CD4-positive, alpha-beta T cell (primary cell): ENCODE results near the gene TEX54. TPM values are rescaled to one million over a fixed set of nuclear protein-coding genes. Genes with fewer than 3 reads are reported as not detected.
A peak's percentile ranks its signal among the peaks of the same experiment; 100 is the strongest.

Experiments used
- ATAC-seq: fragments of 200-7000 bp; cut with Tn5 transposase; one replicate; pipeline ENCODE4 v1.10.0; 2022; ENCODE audit warnings: mild to moderate bottlenecking; ENCODE audit not compliant: poor library complexity
- CTCF ChIA-PET: fragments of 350-600 bp; sonication (Branson Sonifier 250); formaldehyde crosslinking; loops from one replicate; lab custom pipeline; 2021; ENCODE audit warnings: antibody characterized with exemption, inconsistent platforms; lab: Charles Lee
- POLR2A ChIA-PET: fragments of 350-600 bp; sonication (Branson Sonifier 250); formaldehyde crosslinking; loops from one replicate; lab custom pipeline; 2021; ENCODE audit warnings: antibody characterized with exemption, inconsistent platforms; lab: Charles Lee
- DNase-seq, 14 experiments: peaks; one replicate each; pipeline ENCODE4 v3.0.0-alpha.2; 2013 to 2020; ENCODE audit warnings: mixed read lengths in 2 of 14
- H3K27ac ChIP-seq, 2 donors: one replicate each; pipeline versions ENCODE4 v1.5.1 to v1.7.0; 2013; ENCODE audit warnings: low read length in 2 of 2, low read depth in 1 of 2, mild to moderate bottlenecking in 1 of 2
- H3K27me3 ChIP-seq, 2 experiments: 1 replicate in 1 of 2; 2 replicates in 1 of 2; pipeline versions ENCODE4 v1.6.1 to v1.7.0; 2013; ENCODE audit warnings: low read length in 2 of 2, control low read depth in 1 of 2, mild to moderate bottlenecking in 1 of 2, moderate library complexity in 1 of 2; ENCODE audit not compliant: insufficient read depth in 2 of 2, control insufficient read depth in 1 of 2
- H3K36me3 ChIP-seq: one replicate; pipeline ENCODE4 v1.6.1; 2013; ENCODE audit warnings: low read length, control low read depth; ENCODE audit not compliant: insufficient read depth
- H3K4me1 ChIP-seq: one replicate; pipeline ENCODE4 v1.6.1; 2013; ENCODE audit warnings: low read length, control low read depth; ENCODE audit not compliant: insufficient read depth
- H3K4me3 ChIP-seq: one replicate; pipeline ENCODE4 v1.5.1; 2013; ENCODE audit warnings: mild to moderate bottlenecking, low read length, moderate library complexity
- H3K9me3 ChIP-seq, 2 experiments: 1 replicate in 1 of 2; 2 replicates in 1 of 2; pipeline versions ENCODE4 v1.6.1 to v1.7.0; 2013; ENCODE audit warnings: low read length in 2 of 2, mild to moderate bottlenecking in 2 of 2, control low read depth in 1 of 2, moderate library complexity in 1 of 2; ENCODE audit not compliant: control insufficient read depth in 1 of 2, insufficient read depth in 1 of 2
- H3K27ac Mint-ChIP-seq: one replicate; pipeline ENCODE4 v1.8.0; 2020; ENCODE audit warnings: mixed read lengths
- H3K27me3 Mint-ChIP-seq: one replicate; pipeline ENCODE4 v1.8.0; 2021; ENCODE audit warnings: mixed read lengths
- H3K36me3 Mint-ChIP-seq: one replicate; pipeline ENCODE4 v1.8.0; 2021; ENCODE audit warnings: low read depth, mixed read lengths
- H3K4me1 Mint-ChIP-seq: one replicate; pipeline ENCODE4 v1.8.0; 2021; ENCODE audit warnings: low read depth, mixed read lengths
- H3K4me3 Mint-ChIP-seq: one replicate; pipeline ENCODE4 v1.8.0; 2020; ENCODE audit warnings: mild to moderate bottlenecking, mixed read lengths
- H3K9me3 Mint-ChIP-seq: one replicate; pipeline ENCODE4 v1.8.0; 2020; ENCODE audit warnings: mixed read lengths
- intact Hi-C, 2 experiments: fragments of 100-400 bp; cut with DNase I in 1 of 2; cut with micrococcal nuclease in 1 of 2; formaldehyde crosslinking; loops; one replicate each; pipeline versions ENCODE4 v1.15.1 to v1.9.0; 2023 to 2025; cut with DNase I, micrococcal nuclease
- total RNA-seq, 174 experiments: library from RNA in 2 of 174; stranded (reverse) in 2 of 174; gene quantifications; one replicate each; pipeline ENCODE4 v1.2.3 and lab custom pipeline; 2021 to 2026
- TF ChIP-seq, protein P1 (sequence below): fragments of 200-600 bp; IDR thresholded peaks from one replicate; pipeline ENCODE4 v1.8.0; 2022; ENCODE audit warnings: antibody characterized with exemption, mild to moderate bottlenecking

TEX54 gene
- total RNA-seq, 2 experiments from 2014 or later = 0.59 TPM; not detected in 1

DNA sequence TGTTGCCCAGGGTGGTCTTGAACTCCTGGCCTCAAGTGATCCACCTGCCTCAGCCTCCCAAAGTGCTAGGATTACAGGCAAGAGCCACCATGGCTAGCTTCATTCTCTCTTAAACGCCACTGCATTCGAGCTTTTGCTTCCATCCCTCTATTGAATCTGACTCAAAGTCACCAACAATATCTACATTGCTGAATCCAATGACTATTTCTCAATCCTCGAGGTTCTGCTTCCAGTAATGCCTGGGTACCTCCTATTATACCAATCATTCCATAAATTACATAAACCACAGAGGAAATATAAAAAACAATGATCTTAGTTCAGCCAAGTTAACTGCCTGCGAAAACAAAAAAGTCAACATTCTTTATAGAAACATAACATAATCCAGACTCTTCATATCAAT is 15.5 kb downstream of the TEX54 start:
- no peak overlapping the region for H3K4me3 Mint-ChIP-seq

DNA sequence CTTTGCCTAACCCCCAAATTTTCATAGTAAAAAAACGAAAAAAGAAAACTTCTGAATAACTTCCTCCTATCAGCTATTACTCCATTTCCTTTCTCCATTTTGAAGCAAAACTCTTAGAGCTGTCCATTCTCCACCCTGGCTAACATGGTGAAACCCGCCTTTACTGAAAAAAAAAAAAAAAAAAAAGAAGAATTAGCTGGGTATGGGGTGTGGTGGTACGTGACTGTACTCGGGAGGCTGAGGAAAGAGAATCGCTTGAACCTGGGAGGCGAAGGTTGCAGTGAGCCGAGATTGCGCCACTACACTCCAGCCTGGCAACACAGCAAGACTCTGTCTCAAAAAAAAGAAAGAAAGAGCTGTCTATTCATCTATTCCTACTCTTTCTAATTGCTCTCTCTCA is 16.1 kb downstream of the TEX54 start:
- H3K4me3 Mint-ChIP-seq = no peak overlapping the region
- peaks cover 35% of the 10 kb centered on the region for H3K36me3 Mint-ChIP-seq
- intact Hi-C loops = no loop called here
- no peaks in the 10 kb centered on the region for H3K9me3 ChIP-seq
- H3K27ac Mint-ChIP-seq = no peak overlapping the region
- ChIA-PET CTCF (interaction anchor here (0.7 kb wide), 1 partner anchor 17 kb away, joined by 4 read pairs; no protein-coding TSS in a partner anchor), POLR2A (interaction anchor here (0.9 to 2.5 kb wide), 6 partner anchors 11 to 39 kb away, joined by 3 to 7 read pairs (median 4); partner anchors contain the start of genes NXF1, STX5 and WDR74)
- H3K27ac ChIP-seq = no peak overlapping the region
- no peak overlapping the region for H3K4me3 ChIP-seq
- no peaks in the 10 kb centered on the region for H3K27me3 Mint-ChIP-seq
- peak in 2 of 14 experiments; percentile 32 to 48 for DNase-seq
- H3K4me1 Mint-ChIP-seq = no peaks in the 10 kb centered on the region
- H3K36me3 ChIP-seq = peaks cover 51% of the 10 kb centered on the region
- H3K4me1 ChIP-seq = no peaks in the 10 kb centered on the region
- no peaks in the 10 kb centered on the region for H3K27me3 ChIP-seq
- TF ChIP-seq, protein P1, sequence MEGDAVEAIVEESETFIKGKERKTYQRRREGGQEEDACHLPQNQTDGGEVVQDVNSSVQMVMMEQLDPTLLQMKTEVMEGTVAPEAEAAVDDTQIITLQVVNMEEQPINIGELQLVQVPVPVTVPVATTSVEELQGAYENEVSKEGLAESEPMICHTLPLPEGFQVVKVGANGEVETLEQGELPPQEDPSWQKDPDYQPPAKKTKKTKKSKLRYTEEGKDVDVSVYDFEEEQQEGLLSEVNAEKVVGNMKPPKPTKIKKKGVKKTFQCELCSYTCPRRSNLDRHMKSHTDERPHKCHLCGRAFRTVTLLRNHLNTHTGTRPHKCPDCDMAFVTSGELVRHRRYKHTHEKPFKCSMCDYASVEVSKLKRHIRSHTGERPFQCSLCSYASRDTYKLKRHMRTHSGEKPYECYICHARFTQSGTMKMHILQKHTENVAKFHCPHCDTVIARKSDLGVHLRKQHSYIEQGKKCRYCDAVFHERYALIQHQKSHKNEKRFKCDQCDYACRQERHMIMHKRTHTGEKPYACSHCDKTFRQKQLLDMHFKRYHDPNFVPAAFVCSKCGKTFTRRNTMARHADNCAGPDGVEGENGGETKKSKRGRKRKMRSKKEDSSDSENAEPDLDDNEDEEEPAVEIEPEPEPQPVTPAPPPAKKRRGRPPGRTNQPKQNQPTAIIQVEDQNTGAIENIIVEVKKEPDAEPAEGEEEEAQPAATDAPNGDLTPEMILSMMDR = no peak
- ATAC-seq = no peak
- H3K9me3 Mint-ChIP-seq = no peaks in the 10 kb centered on the region

More for the DNA sequence above, 15.5 kb downstream of the TEX54 start:
- DNase-seq (no peak), ATAC-seq (no peak)
- H3K36me3 Mint-ChIP-seq = peaks cover 36% of the 10 kb centered on the region
- no peaks in the 10 kb centered on the region for H3K4me1 Mint-ChIP-seq
- H3K27me3 Mint-ChIP-seq = no peaks in the 10 kb centered on the region
- Histone ChIP-seq H3K9me3 (no peaks in the 10 kb centered on the region), H3K27ac (no peak overlapping the region), H3K36me3 (peaks cover 56% of the 10 kb centered on the region), H3K27me3 (no peaks in the 10 kb centered on the region), H3K4me3 (no peak overlapping the region), H3K4me1 (no peaks in the 10 kb centered on the region)
- POLR2A ChIA-PET = interaction anchor here (1.1 to 2.5 kb wide), 5 partner anchors 11 to 38 kb away, joined by 4 to 7 read pairs (median 5); partner anchors contain the start of genes NXF1, STX5 and WDR74
- CTCF ChIA-PET = no interaction called here
- no peaks in the 10 kb centered on the region for H3K9me3 Mint-ChIP-seq
- TF ChIP-seq, protein P1 = no peak
- no peak overlapping the region for H3K27ac Mint-ChIP-seq
- intact Hi-C loops = no loop called here

DNA sequence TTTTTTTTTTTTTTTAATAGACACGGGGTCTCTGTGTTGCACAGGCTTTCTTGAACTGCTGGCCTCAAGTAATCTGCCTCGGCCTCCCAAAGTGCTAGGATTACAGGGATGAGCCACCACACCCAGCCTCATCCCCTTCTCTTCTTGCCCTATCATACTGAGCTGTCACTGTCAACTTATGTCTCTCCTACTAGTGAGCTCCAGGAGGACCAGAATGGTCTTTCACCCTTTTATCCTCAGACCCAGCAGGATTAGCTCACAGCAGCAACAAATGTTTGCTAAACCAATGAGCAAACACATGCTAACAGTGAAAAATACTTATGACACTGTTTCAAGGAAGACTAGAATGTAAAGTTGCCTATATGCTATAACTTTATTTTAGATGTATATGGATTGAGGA is 21.0 kb downstream of the TEX54 start:
- POLR2A ChIA-PET = interaction anchor here (0.8 to 1.2 kb wide), 3 partner anchors 16 to 84 kb away, joined by 4 to 5 read pairs (median 5); partner anchors contain the start of gene HNRNPUL2

More for the DNA sequence above, 21.0 kb downstream of the TEX54 start:
- no peak overlapping the region for H3K4me3 ChIP-seq
- TF ChIP-seq, protein P1 = no peak
- Mint-ChIP-seq H3K27me3 (no peaks in the 10 kb centered on the region), H3K4me3 (no peak overlapping the region), H3K4me1 (no peaks in the 10 kb centered on the region), H3K27ac (no peak overlapping the region), H3K36me3 (peaks cover 5% of the 10 kb centered on the region), H3K9me3 (no peaks in the 10 kb centered on the region)
- peaks cover 17% of the 10 kb centered on the region for H3K36me3 ChIP-seq
- no peaks in the 10 kb centered on the region for H3K27me3 ChIP-seq
- H3K27ac ChIP-seq = no peak overlapping the region
- ATAC-seq = no peak
- CTCF ChIA-PET = interaction anchor here (0.9 to 1.2 kb wide), 2 partner anchors 16 to 25 kb away, joined by 4 to 6 read pairs; no protein-coding TSS in a partner anchor
- intact Hi-C loops = no loop called here
- no peaks in the 10 kb centered on the region for H3K9me3 ChIP-seq
- H3K4me1 ChIP-seq = no peaks in the 10 kb centered on the region
- DNase-seq = no peak
